HL-60 (cell line): ENCODE results near the gene APOC1.

Experiments used
- DNase-seq, 2 experiments: peaks; one replicate each; pipeline ENCODE4 v3.0.0-alpha.2; 2010 to 2020; ENCODE audit warnings: low read depth in 1 of 2, low spot score in 1 of 2
- H3K27ac ChIP-seq: fragments of 250-450 bp; sonication (Bioruptor Pico); replicated peaks from 2 replicates; pipeline ENCODE4 v1.5.1; 2020; ENCODE audit warnings: mild to moderate bottlenecking, moderate library complexity
- H3K27me3 ChIP-seq: fragments of 250-450 bp; sonication (Bioruptor Pico); 2 replicates; pipeline ENCODE4 v1.5.1; 2021; ENCODE audit warnings: mild to moderate bottlenecking, moderate library complexity; ENCODE audit not compliant: insufficient read depth, poor library complexity, severe bottlenecking
- H3K4me3 ChIP-seq: replicated peaks from 2 replicates; pipeline ENCODE4 v1.5.1; 2011; ENCODE audit warnings: mild to moderate bottlenecking, control low read depth, low read length; ENCODE audit not compliant: insufficient read depth
- CTCF ChIP-seq: IDR thresholded peaks from one replicate; pipeline ENCODE4 v1.5.1; 2011; ENCODE audit warnings: low read length, control low read depth, inconsistent platforms; ENCODE audit not compliant: insufficient read depth
- GABPA ChIP-seq: IDR thresholded peaks from 2 replicates; pipeline ENCODE4 v1.6.1; 2012; ENCODE audit warnings: low read depth
- POLR2AphosphoS5 ChIP-seq: IDR thresholded peaks from 2 replicates; pipeline ENCODE4 v1.6.1; 2012; ENCODE audit warnings: low read depth
- REST ChIP-seq: IDR thresholded peaks from 2 replicates; pipeline ENCODE4 v1.6.1; 2012; ENCODE audit warnings: low read depth; ENCODE audit not compliant: insufficient replicate concordance
- SPI1 ChIP-seq: IDR thresholded peaks from 2 replicates; pipeline ENCODE4 v1.6.1; 2012; ENCODE audit warnings: low read depth, mild to moderate bottlenecking, borderline replicate concordance

APOC1 gene

GRCh38 chr19:44903216-44903601 is 11.2 kb upstream of the APOC1 start:
- Histone ChIP-seq H3K4me3 (no peak overlapping the region), H3K27ac (no peak overlapping the region), H3K27me3 (peaks cover 10% of the 10 kb centered on the region)
- DNase-seq: no peak
- no peak for TF ChIP-seq SPI1
- no peak for TF ChIP-seq CTCF
- no peak for TF ChIP-seq REST
- TF ChIP-seq POLR2AphosphoS5: no peak
- no peak for TF ChIP-seq GABPA

GRCh38 chr19:44903602-44904425 is 10.6 kb upstream of the APOC1 start:
- Histone ChIP-seq H3K27ac (no peak overlapping the region), H3K4me3 (no peak overlapping the region), H3K27me3 (peaks cover 10% of the 10 kb centered on the region)
- TF ChIP-seq POLR2AphosphoS5: peak; percentile 83
- no peak for TF ChIP-seq SPI1
- TF ChIP-seq REST: no peak
- peak; percentile 80 for TF ChIP-seq CTCF
- TF ChIP-seq GABPA: no peak
- DNase-seq: peak in 1 of 2 experiments; percentile 72

GRCh38 chr19:44904426-44904994 is 9.9 kb upstream of the APOC1 start:
- DNase-seq: no peak
- Histone ChIP-seq H3K27ac (no peak overlapping the region), H3K4me3 (no peak overlapping the region), H3K27me3 (peaks cover 10% of the 10 kb centered on the region)
- TF ChIP-seq REST (no peak), POLR2AphosphoS5 (peak; percentile 26), SPI1 (no peak)
